Peyer's patch (tissue), 4 donors: ENCODE measurements around the gene NFKB1. TPM values are rescaled to one million over a fixed set of nuclear protein-coding genes. Genes with fewer than 3 reads are reported as not detected.

Experiments used
- DNase-seq, 3 donors: peaks; one replicate each; pipeline ENCODE4 v3.0.0-alpha.2; 2017 to 2019
- H3K27ac ChIP-seq, 4 donors: fragments of 200-600 bp; sonication (generic); one replicate each; pipeline ENCODE4 v1.5.1; 2016 to 2019
- H3K27me3 ChIP-seq, 2 donors: fragments of 200-600 bp; sonication (generic); one replicate each; pipeline ENCODE4 v1.5.1; 2019
- H3K36me3 ChIP-seq, 3 donors: fragments of 200-600 bp; sonication (generic); one replicate each; pipeline ENCODE4 v1.5.1; 2016 to 2019
- H3K4me1 ChIP-seq, 4 donors: fragments of 200-600 bp; sonication (generic); one replicate each; pipeline ENCODE4 v1.5.1; 2016 to 2019
- H3K4me3 ChIP-seq, 4 donors: fragments of 200-600 bp; sonication (generic); 1 replicate in 3 of 4; 2 replicates in 1 of 4; pipeline ENCODE4 v1.5.1; 2016 to 2019; ENCODE audit warnings: mild to moderate bottlenecking in 1 of 4
- H3K9me3 ChIP-seq, 4 donors: fragments of 200-600 bp; sonication (generic); one replicate each; pipeline ENCODE4 v1.5.1; 2016 to 2019; ENCODE audit warnings: mild to moderate bottlenecking in 1 of 4
- POLR2A ChIP-seq, 2 donors: fragments of 450-650 bp; IDR thresholded peaks; one replicate each; pipeline ENCODE4 v1.5.1; 2017; ENCODE audit warnings: antibody characterized with exemption in 2 of 2, mild to moderate bottlenecking in 2 of 2, moderate library complexity in 2 of 2
- total RNA-seq, 4 donors: library from RNA; depleted of rRNA; stranded (reverse); fragments of >200 nt; gene quantifications; one replicate each; pipeline ENCODE4 v1.1.0, GENCODE V29; 2016
- TF ChIP-seq, protein P1 (sequence below), 6 experiments: fragments of 450-650 bp in 4 of 6; fragments of 200-600 bp in 2 of 6; sonication (generic) in 1 of 6; IDR thresholded peaks; one replicate each; pipeline ENCODE4 v1.5.1; 2017 to 2019; ENCODE audit warnings: antibody characterized with exemption in 6 of 6, mild to moderate bottlenecking in 3 of 6, moderate library complexity in 1 of 6

Gene NFKB1
- total RNA-seq, 4 donors from 2014 or later, result 20.7 to 58.6 (median 24.5) TPM

- Histone ChIP-seq H3K27ac (no peak overlapping the region), H3K27me3 (no peaks in the 10 kb centered on the region), H3K36me3 (no peaks in the 10 kb centered on the region), H3K4me1 (no peaks in the 10 kb centered on the region), H3K9me3 (no peaks in the 10 kb centered on the region), H3K4me3 (no peak overlapping the region)
- no peak for DNase-seq
- TF ChIP-seq, protein P1, sequence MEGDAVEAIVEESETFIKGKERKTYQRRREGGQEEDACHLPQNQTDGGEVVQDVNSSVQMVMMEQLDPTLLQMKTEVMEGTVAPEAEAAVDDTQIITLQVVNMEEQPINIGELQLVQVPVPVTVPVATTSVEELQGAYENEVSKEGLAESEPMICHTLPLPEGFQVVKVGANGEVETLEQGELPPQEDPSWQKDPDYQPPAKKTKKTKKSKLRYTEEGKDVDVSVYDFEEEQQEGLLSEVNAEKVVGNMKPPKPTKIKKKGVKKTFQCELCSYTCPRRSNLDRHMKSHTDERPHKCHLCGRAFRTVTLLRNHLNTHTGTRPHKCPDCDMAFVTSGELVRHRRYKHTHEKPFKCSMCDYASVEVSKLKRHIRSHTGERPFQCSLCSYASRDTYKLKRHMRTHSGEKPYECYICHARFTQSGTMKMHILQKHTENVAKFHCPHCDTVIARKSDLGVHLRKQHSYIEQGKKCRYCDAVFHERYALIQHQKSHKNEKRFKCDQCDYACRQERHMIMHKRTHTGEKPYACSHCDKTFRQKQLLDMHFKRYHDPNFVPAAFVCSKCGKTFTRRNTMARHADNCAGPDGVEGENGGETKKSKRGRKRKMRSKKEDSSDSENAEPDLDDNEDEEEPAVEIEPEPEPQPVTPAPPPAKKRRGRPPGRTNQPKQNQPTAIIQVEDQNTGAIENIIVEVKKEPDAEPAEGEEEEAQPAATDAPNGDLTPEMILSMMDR (IDR thresholded peaks at IDR 0.05), result no peak
- no peak for TF ChIP-seq POLR2A (IDR thresholded peaks at IDR 0.05)
Observed at GRCh38 chr4:102454981-102455685, 46.0 kb upstream of the NFKB1 start.

- H3K27ac ChIP-seq, result no peak overlapping the region
- no peaks in the 10 kb centered on the region for H3K9me3 ChIP-seq
- no peaks in the 10 kb centered on the region for H3K36me3 ChIP-seq
- TF ChIP-seq, protein P1 (IDR thresholded peaks at IDR 0.05), result no peak
- TF ChIP-seq POLR2A (IDR thresholded peaks at IDR 0.05), result no peak
- DNase-seq, result no peak
- no peaks in the 10 kb centered on the region for H3K27me3 ChIP-seq
- no peaks in the 10 kb centered on the region for H3K4me1 ChIP-seq
- H3K4me3 ChIP-seq, result no peak overlapping the region
Observed at GRCh38 chr4:102455750-102456149, 45.4 kb upstream of the NFKB1 start.

- no peak for DNase-seq
- no peaks in the 10 kb centered on the region for H3K4me1 ChIP-seq
- H3K36me3 ChIP-seq, result no peaks in the 10 kb centered on the region
- H3K27ac ChIP-seq, result no peak overlapping the region
- H3K27me3 ChIP-seq, result no peaks in the 10 kb centered on the region
- TF ChIP-seq, protein P1 (IDR thresholded peaks at IDR 0.05), result no peak
- TF ChIP-seq POLR2A (IDR thresholded peaks at IDR 0.05), result no peak
- H3K4me3 ChIP-seq, result no peak overlapping the region
- no peaks in the 10 kb centered on the region for H3K9me3 ChIP-seq
Observed at GRCh38 chr4:102466298-102466697, 34.9 kb upstream of the NFKB1 start.

DNA sequence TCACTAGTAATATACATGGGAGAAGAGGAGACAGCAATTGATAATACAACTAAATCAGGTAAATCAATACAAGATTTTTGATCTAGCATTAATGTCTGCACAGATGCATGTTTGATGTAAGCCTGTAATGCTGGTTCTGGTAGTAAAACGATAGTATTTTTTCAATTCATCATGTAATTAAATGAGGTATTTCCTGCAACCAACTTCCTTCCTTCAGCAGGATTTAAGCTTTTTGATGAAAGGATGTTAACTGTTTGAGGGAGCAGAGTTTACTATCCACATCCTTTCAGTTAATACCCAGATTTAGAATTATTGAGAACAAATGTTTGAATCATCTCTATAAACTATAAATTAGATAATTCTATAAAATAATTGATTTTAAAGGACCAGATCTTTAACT, 31.4 kb upstream of the NFKB1 start:
- no peak for TF ChIP-seq POLR2A (IDR thresholded peaks at IDR 0.05)
- TF ChIP-seq, protein P1 (IDR thresholded peaks at IDR 0.05), result no peak
- Histone ChIP-seq H3K9me3 (no peaks in the 10 kb centered on the region), H3K4me3 (no peak overlapping the region), H3K36me3 (no peaks in the 10 kb centered on the region), H3K27ac (no peak overlapping the region), H3K27me3 (no peaks in the 10 kb centered on the region), H3K4me1 (no peaks in the 10 kb centered on the region)
- no peak for DNase-seq

GRCh38 chr4:102472441-102473013, 28.6 kb upstream of the NFKB1 start:
- Histone ChIP-seq H3K9me3 (no peaks in the 10 kb centered on the region), H3K36me3 (no peaks in the 10 kb centered on the region), H3K27me3 (no peaks in the 10 kb centered on the region), H3K4me1 (no peaks in the 10 kb centered on the region), H3K4me3 (no peak overlapping the region), H3K27ac (no peak overlapping the region)
- TF ChIP-seq POLR2A (IDR thresholded peaks at IDR 0.05), result no peak
- TF ChIP-seq, protein P1 (IDR thresholded peaks at IDR 0.05), result no peak
- DNase-seq, result no peak
